ENCODE results near the gene SYMPK.

SYMPK gene

GRCh38 chr19:45781214-45782161 lies 81.5 kb downstream of the SYMPK start:
- DNase-seq (ENCODE audit: low spot score), result no peak

- no peak for DNase-seq (ENCODE audit: low spot score)
These were observed 82.3 kb downstream of the SYMPK start for GRCh38 chr19:45780448-45781213.

GRCh38 chr19:45780146-45780447 lies 82.8 kb downstream of the SYMPK start:
- DNase-seq (ENCODE audit: low spot score), result no peak

GRCh38 chr19:45779231-45780145 lies 83.5 kb downstream of the SYMPK start:
- DNase-seq (ENCODE audit: low spot score), result no peak

GRCh38 chr19:45778010-45778661 lies 84.8 kb downstream of the SYMPK start:
- no peak for DNase-seq (ENCODE audit: low spot score)

GRCh38 chr19:45777395-45777961 lies 85.5 kb downstream of the SYMPK start:
- no peak for DNase-seq (ENCODE audit: low spot score)

- no peak for DNase-seq (ENCODE audit: low spot score)
These were observed 88.2 kb downstream of the SYMPK start for GRCh38 chr19:45774765-45775164.

GRCh38 chr19:45773384-45773783 lies 89.6 kb downstream of the SYMPK start:
- DNase-seq (ENCODE audit: low spot score), result no peak

GRCh38 chr19:45772912-45773311 lies 90.0 kb downstream of the SYMPK start:
- DNase-seq (ENCODE audit: low spot score), result no peak

GRCh38 chr19:45772130-45772840 lies 90.7 kb downstream of the SYMPK start:
- no peak for DNase-seq (ENCODE audit: low spot score)

GRCh38 chr19:45771311-45771933 lies 91.5 kb downstream of the SYMPK start:
- DNase-seq (ENCODE audit: low spot score), result no peak

- peak; percentile 89 for DNase-seq (ENCODE audit: low spot score)
These were observed 92.5 kb downstream of the SYMPK start for GRCh38 chr19:45770192-45771101.

- peak; percentile 68 for DNase-seq (ENCODE audit: low spot score)
These were observed 93.1 kb downstream of the SYMPK start for GRCh38 chr19:45769821-45770191.

- DNase-seq (ENCODE audit: low spot score), result peak; percentile 95
These were observed 93.8 kb downstream of the SYMPK start, which contains the start of gene SIX5 for GRCh38 chr19:45768984-45769782. Gene SIX5, minus strand, starts transcription at chr19:45769252. Its CDS starts 408 bp downstream, at chr19:45768844.

GRCh38 chr19:45768655-45768983 lies 94.3 kb downstream of the SYMPK start:
- no peak for DNase-seq (ENCODE audit: low spot score)

- DNase-seq (ENCODE audit: low spot score), result no peak
These were observed 94.9 kb downstream of the SYMPK start for GRCh38 chr19:45767881-45768654.

- DNase-seq (ENCODE audit: low spot score), result no peak
These were observed 95.5 kb downstream of the SYMPK start for GRCh38 chr19:45767410-45767880.

Measured in putamen (tissue), 1 donor.